Measurements from ENCODE around the gene EEIG1.

GRCh38 chr9:127980060-127980705, 606 bp downstream of the EEIG1 start:
- TF ChIP-seq CTCF (IDR thresholded peaks at IDR 0.05) (no peak), POLR2A (IDR thresholded peaks at IDR 0.05) (peak; percentile 68 to 82 (median 81))

All from body of pancreas (tissue), 4 donors.